ACHN (cell line): ENCODE data around the gene XRCC3.

Source experiments
- DNase-seq: peaks from one replicate; pipeline ENCODE4 v3.0.0-alpha.2; 2015
- in situ Hi-C: cut with HindIII; loops from 2 replicates; pipeline ENCODE4 v1.10.0; 2017; ENCODE audit warnings: low sequenced_read_pairs, low pct_ligation_motif_present, low pct_unique_long_range_greater_than_20kb

XRCC3 gene

GRCh38 chr14:103715052-103716000, at the start of gene XRCC3, which contains the start of gene ZFYVE21:
Gene XRCC3, minus strand, starts transcription at chr14:103715451. Its CDS starts 4,364 bp downstream, at chr14:103711087.
Gene ZFYVE21, plus strand, starts transcription at chr14:103715810. Its CDS starts 32 bp downstream, at chr14:103715842.
- in situ Hi-C loops, result no loop called here
- peak; percentile 97 for DNase-seq

- in situ Hi-C loops, result no loop called here
- no peak for DNase-seq
These were observed 48.7 kb upstream of the XRCC3 start for GRCh38 chr14:103763730-103764488.

DNA sequence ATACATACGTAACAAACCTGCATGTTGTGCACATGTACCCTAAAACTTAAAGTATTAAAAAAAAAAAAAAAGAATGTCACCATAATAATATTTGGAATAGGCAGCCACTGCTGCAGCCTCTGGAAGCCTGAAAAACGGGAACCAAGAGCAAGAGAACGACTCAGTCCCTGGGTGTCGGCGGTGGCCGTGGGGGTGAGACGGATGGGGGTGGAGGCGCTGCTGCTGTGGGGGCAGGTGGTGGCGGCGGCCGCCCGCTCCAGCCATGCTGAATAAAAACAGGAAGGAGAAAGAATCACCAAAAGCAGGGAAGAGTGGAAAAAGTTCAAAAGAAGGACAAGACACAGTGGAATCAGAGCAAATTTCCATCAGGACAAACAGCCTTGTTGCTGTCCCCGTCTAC, 47.3 kb upstream of the XRCC3 start:
- no peak for DNase-seq
- in situ Hi-C loops, result no loop called here

DNA sequence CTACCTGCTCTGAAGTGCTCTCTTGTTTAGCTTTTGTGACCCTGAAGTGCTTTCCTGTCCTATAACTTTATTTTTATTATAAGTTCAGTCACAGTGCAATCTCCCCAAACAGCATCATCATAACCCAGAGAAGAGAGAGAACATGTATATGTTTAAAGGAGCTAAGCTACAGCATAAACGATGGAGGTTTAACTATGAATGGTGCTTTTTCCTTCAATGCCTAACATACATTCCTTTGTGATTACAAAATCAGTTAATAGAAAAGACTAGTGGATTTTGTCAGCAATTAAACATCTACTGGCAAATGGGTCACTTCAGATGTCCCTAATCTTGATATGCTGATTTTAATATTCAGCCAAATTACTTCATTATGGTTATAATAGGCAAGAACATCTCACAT, 46.8 kb upstream of the XRCC3 start:
- in situ Hi-C loops, result no loop called here
- peak; percentile 9 for DNase-seq

GRCh38 chr14:103758059-103758776, 43.0 kb upstream of the XRCC3 start:
- in situ Hi-C loops, result no loop called here

DNA sequence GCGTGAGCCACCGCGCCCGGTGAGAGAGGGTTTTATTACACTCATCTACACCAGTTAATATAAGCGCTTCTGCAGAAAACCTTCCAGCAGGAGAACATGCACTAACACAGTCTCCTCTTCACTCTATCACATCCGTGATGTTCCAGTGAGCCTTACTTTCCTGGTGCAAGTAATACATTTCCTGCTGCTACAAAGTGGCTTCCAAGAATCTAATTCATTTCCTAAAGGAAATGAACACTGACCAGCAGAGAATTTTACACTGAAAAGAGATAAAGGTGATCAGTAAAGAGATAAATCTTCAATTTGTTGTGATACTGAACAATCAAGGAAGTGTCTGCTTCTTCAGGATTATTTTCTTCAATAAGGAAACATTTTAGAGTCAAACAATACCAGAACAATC, 39.8 kb upstream of the XRCC3 start:
- DNase-seq, result no peak
- in situ Hi-C loops, result no loop called here

More at GRCh38 chr14:103758059-103758776, 43.0 kb upstream of the XRCC3 start:
- DNase-seq, result no peak

DNA sequence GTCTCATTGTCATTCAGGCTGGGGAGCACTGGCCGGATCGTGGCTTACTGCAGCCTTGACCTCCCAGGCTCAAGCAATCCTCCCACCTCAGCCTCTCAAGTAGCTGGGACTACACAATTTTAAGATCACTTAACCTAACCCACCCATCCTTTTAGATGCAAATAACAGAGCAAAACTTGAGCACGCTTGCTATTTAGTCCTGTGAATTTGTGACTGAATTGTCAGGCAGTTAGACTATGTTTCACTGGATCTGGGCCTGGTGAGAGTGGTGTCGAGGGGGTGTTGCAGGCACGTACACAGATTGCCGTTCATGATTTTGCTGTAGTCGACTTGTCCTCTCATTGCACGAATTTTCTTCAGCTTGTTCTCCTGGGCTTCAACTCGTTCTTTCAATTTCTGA, 38.5 kb upstream of the XRCC3 start:
- no peak for DNase-seq
- in situ Hi-C loops, result no loop called here

- DNase-seq, result no peak
- in situ Hi-C loops, result no loop called here
These were observed 34.6 kb upstream of the XRCC3 start for GRCh38 chr14:103749860-103750259.

GRCh38 chr14:103749452-103749851, 34.2 kb upstream of the XRCC3 start:
- no peak for DNase-seq
- in situ Hi-C loops, result no loop called here

DNA sequence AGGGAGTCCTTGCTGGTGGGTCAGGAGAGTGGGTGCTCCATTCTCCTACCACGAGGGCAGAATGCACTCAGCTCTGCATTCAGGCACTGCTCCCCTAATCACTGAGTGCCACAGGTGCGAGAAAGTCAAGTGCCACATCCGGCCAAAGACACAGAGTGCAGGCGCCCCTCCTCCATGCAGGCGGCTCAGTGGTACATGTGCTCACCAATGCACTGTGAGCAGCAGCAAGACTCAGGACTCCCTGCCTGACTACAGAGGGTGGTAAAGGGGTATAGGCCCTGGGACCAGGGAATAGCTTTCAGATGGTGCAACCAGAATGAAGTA, 33.2 kb upstream of the XRCC3 start:
- DNase-seq, result no peak
- in situ Hi-C loops, result no loop called here

DNA sequence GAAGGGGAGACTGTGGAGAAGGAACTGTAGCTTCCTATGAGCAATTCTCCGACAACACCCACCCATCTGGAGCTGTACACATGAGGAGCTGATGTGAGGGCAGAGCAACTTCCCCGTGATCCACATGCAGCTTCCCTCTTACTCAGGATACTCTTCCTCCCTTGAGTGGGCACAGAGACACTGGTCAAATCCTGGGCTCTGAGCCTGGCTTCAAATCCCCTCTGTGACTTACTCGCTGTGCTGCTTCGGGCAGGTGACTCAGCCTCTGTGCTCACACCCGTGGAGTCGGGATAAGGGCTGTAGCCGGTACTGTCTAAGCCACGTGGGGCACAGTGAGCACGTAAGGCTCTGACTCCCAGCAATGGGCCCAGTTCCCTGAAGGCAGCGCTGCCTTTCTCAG, 31.4 kb upstream of the XRCC3 start:
- in situ Hi-C loops, result no loop called here
- peak; percentile 59 for DNase-seq

GRCh38 chr14:103745424-103745823, 30.2 kb upstream of the XRCC3 start:
- DNase-seq, result no peak
- in situ Hi-C loops, result no loop called here

GRCh38 chr14:103744621-103745395, 29.6 kb upstream of the XRCC3 start:
- DNase-seq, result no peak
- in situ Hi-C loops, result no loop called here

DNA sequence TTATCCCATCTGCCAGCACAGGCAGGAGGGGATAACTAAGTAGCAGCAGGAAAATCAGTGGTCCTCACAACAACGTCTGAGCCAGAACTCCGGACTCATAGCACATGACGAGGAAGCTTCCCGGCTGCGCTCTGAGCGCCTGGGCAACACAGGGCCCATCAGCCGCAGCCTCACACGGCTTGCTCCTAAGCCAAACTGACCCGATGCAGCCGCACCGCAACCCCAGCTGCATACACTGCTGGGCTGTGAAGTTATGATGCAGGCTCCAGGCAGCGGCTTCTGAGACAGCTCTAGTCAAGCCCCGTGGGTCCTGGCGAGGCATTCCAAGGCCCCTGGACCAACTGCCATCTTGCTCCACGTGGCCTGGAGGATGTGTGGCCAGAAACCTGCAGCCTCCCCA, 28.4 kb upstream of the XRCC3 start:
- in situ Hi-C loops, result no loop called here
- DNase-seq, result no peak

DNA sequence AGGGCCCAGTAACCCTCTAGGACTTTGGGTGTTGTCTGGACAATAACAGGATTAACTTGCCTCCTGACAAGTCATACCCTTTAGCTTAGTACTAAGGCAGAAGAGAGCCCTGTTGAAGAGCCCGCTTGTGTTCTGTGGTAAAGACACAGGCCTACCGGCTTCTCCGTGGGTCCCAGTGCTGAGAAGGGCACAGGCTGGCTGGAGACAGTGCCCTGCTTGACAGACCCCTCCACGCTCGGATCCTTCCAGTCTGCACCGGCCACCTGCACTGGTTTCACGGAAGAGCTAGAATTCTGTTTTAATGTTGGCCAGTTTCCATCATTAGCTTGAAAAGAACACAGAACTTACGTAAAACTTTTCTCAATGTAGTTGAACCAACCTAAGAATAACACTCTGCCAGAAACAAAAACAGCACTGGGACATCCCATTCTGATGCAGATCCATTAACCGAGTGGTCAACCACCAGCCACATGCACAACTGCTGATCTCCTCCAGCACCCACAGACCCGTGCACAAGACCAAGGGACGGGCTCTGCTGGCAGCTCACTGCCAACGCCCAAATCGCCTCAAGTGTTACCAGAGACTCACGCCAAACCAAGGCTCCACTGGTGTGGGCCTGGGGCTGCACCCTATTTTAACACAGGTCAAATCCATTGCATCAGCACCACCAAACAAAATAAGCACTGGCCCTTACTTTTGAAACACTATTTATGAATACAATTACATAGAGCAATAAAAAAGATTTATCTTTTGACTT, 27.4 kb upstream of the XRCC3 start:
- in situ Hi-C loops, result no loop called here
- DNase-seq, result no peak

GRCh38 chr14:103741876-103742275, 26.6 kb upstream of the XRCC3 start:
- in situ Hi-C loops, result no loop called here

DNA sequence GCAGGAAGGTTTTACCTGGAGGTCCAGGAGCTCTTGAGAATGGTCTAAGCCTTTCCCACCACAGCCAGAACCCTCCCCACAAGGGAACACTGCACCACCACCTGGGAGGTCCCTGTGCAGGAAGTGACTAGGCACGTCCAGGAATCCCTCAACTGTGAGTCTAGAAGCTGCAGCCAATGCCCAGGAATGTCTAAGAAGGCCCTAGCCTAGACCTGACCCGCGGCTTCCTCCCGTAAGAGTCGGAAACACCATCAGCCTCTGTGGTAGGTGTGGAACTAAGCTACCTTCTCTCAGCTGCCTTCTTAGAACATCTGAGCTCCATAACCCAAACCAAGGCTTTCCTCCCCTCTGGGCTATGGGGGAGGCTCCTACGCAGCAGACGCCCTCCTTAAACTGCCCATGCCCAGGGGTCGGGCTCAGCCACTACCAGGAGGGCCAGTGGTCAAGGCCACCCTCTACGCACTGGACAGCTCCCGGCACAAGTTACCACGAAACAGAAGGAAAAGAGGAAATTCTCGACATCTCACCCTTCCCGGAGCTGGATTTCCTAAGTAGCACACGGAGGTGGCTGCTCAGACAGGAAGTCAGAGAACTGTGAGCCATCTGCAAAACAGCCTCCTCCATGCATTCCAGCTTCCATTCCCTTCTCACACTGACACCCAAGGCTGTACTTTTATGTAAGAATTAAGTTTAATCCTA, 25.9 kb upstream of the XRCC3 start:
- in situ Hi-C loops, result no loop called here

More at GRCh38 chr14:103741876-103742275, 26.6 kb upstream of the XRCC3 start:
- DNase-seq, result no peak

More for the DNA sequence above, 25.9 kb upstream of the XRCC3 start:
- DNase-seq, result no peak
